Cardiac fibroblast (primary cell): ENCODE results near the gene EML3.
A peak's percentile ranks its signal among the peaks of the same experiment; 100 is the strongest.
"Not testable (repeated sequence)": the region's sequence is repeated elsewhere in the genome, so short reads cannot be mapped to it uniquely, and the experiment has no call there.

Source experiments
- DNase-seq, 2 donors: peaks; one replicate each; pipeline versions ENCODE4 v3.0.0 to v3.0.0-alpha.2; 2010; ENCODE audit warnings: low read depth in 2 of 2
- H3K4me3 ChIP-seq, 2 donors: replicated peaks in 1 of 2; 1 replicate in 1 of 2; 2 replicates in 1 of 2; pipeline ENCODE4 v1.5.1; 2011; ENCODE audit warnings: low read depth in 2 of 2, low read length in 2 of 2, mild to moderate bottlenecking in 2 of 2, moderate library complexity in 1 of 2
- CTCF ChIP-seq: IDR thresholded peaks from one replicate; pipeline ENCODE4 v1.5.1; 2011; ENCODE audit warnings: low read depth, mild to moderate bottlenecking, low read length, inconsistent platforms

The EML3 gene

GRCh38 chr11:62567018-62567633, 45.4 kb downstream of the EML3 start:
- no peak overlapping the region for H3K4me3 ChIP-seq
- no peak for DNase-seq
- no peak for TF ChIP-seq CTCF

GRCh38 chr11:62566247-62566646, 46.3 kb downstream of the EML3 start:
- no peak for DNase-seq
- H3K4me3 ChIP-seq: no peak overlapping the region
- no peak for TF ChIP-seq CTCF

- no peak overlapping the region for H3K4me3 ChIP-seq
- no peak for TF ChIP-seq CTCF
- no peak for DNase-seq
Measured at GRCh38 chr11:62565100-62565802, 47.3 kb downstream of the EML3 start.

- DNase-seq, H3K4me3 ChIP-seq: not testable (repeated sequence)
Measured at GRCh38 chr11:62561677-62562230, 50.8 kb downstream of the EML3 start.

GRCh38 chr11:62560566-62561103, 51.9 kb downstream of the EML3 start:
- TF ChIP-seq CTCF: peak; percentile 88
- DNase-seq: peak; percentile 98 to 99
- no peak overlapping the region for H3K4me3 ChIP-seq

GRCh38 chr11:62559626-62560025, 52.9 kb downstream of the EML3 start:
- not testable (repeated sequence) for DNase-seq, H3K4me3 ChIP-seq

GRCh38 chr11:62559204-62559603, 53.4 kb downstream of the EML3 start:
- TF ChIP-seq CTCF: no peak
- no peak overlapping the region for H3K4me3 ChIP-seq
- DNase-seq: no peak
